SH-SY5Y (cell line): ENCODE results near the gene WDFY4.

Source experiments
- GATA2 ChIP-seq: IDR thresholded peaks from 2 replicates; pipeline ENCODE4 v1.6.1; 2011; ENCODE audit warnings: mild to moderate bottlenecking, low read depth, low read length
- GATA3 ChIP-seq: IDR thresholded peaks from 2 replicates; pipeline ENCODE4 v1.6.1; 2011; ENCODE audit warnings: low read depth, mild to moderate bottlenecking, low read length, moderate library complexity

DNA sequence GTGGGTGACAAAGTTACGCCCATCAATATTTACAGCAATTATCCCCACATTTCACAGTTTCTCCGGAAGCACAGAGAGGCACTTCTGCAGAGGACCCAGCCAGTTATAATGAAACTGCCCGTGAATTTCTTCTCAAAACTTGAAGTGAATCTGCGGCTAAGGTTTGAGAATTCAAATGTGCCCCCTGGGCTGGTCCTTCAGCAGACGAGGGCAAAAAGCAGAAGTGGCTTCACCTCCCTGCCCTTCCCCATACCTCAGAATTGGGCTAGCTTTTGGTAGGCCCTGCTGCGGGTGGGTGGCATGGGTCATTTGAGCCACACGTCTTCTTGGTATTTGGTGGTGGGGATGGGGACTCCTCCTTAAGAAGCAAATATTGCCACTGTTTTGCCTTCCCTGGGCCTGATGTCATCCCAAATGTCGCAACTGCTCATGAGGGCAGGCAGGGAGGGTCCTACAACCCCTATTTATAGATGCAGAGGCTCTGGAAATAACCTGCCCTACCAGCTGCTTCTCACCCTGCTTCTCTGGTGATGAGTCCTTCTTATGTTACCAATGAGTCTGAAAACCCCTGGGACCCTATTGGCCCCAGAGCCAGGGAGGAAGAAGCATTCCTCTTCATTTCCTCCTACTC lies 16.6 kb upstream of the WDFY4 start:
- TF ChIP-seq GATA2 (no peak), GATA3 (no peak)
